GM19452 (cell line): ENCODE results near the gene MAML3.

ENCODE experiments used
- ATAC-seq: cut with Tn5 transposase; IDR thresholded peaks from one replicate; pipeline ENCODE4 v1.9.1; 2021; ENCODE audit not compliant: unreplicated experiment

Gene MAML3

DNA sequence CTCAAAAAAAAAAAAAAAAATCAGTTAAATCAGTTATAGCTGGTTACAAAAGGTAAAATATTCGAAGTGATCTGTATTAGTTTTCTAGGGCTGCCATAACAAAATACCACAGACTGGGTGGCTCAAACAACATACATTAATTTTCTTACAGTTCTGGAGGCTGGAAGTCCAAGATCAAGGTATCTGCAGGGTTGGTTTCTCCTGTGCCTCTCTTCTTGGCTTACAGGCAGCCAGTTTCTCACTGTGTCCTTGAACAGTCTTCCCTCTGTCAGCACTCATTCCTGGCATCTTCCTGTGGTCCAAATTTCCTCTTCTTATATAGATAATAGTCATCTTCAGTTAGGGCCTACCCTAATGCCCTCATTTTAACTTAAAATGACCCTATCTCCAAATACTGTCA is 248.5 kb downstream of the MAML3 start:
- no peak for ATAC-seq

DNA sequence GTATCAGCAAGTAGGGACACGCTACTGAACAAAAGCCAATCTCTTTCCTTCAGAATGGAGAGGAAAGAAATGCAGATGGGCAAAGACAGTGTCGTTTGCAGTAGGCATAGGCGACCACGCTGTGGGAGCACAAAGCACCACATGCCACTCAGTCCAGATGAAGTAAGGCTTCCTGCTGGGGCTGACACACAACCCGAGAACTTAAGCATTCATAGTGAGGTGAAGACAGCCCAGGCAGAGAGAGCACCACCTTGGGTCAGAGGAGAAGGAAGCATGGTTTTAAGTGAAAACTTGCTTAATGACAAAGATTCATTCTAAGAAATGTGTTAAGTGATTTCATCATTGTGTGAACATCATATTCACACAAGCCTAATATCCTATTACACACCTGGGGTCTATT is 249.6 kb downstream of the MAML3 start:
- ATAC-seq, result no peak

DNA sequence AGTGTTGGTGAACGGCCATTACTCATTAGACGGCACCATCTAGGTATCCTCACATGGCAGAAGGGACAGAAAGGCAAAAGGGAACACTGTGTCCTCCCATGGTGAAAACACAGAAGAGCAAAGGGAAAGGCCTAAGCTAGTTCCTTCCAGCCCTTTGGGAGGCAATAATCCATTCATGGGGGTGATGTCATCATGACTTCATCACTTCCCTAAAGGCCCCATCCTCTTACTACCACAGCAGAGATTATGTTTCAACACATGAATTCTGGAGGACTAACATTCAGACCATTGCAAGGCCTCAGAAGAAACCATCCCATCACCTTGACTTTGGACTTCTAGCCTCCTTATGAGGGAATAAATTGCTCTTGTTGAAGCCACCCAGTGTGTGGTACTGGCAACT is 250.1 kb downstream of the MAML3 start:
- no peak for ATAC-seq

DNA sequence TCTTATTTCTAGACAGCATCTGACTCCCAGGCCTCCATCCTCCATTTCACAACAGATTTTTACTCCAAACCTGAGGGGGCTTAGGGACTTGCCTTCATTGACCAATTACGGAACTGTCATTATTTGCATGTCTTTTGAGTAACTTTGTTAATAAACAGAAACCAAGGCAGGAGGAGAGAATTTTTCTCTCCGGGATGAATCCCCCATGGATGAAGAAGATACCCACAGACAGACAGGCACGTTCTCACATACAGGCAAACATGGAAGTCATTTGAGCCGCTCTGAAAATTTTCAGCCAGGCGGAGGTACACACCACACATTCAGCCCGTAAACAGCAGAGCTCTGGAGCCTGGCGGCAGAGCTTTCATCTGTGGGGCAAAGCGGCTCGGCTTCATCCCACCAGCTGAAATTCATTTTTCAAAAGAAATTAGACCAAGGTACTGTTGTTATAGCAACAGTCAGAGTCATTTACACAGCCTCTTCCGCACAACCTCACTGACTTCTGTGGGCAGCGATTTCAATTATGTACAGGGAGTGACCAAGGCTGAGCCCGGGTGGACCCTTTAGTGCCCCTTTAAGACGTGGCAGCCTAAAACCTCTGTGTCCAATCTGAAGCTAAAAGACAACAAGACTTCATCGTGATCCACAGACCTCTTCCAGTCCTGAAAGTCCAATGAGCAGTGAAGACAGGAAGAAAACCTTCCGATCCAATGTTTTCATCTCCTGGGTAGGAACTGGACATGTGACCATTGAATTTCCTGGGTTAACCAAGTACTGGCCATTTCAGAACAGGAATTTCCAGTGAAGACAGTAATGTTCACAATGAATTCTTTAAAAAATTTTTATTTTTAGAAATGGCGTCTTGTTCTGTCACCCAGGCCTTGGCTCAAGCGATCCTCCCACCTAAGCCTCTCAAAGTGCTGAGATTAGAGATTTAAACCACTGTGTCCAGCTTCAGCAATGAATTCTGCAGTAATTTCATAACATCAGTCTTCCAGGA is 251.4 kb downstream of the MAML3 start:
- no peak for ATAC-seq

DNA sequence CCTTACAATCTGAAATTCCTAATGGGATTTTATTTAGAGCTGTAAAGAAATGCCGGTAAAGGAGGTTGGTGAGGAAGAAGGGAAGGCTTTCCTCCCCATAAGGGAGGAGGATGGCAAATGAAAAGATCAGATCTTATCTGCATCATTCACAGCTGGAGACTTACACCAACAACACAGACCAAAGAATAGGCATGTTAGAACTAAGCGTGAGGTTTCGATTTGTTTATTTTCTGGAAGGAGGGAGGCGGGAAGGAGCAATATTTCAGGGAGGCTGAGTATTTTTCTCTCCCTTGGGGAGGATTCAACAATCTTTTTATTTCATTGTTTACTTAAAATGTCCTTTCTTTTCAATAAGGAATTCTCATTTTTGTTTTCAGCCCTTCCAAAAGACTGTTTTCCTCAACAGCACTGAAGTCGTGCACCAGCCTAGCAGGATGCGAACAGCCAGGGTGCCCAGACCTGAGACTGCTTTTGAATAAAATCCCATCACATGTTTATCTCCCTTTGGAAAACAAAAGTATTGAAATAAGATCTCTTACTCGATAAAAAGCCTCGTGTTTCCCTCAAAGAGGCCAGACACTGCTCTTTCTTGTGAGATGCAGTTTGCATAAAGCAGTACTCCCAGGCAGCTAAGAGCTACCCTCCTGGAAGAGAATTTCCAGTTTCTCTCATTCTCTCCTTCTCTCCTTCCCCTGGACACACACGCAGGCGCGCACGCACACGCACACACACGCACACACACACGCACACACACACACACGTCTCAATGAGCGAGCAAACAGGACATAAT is 252.3 kb downstream of the MAML3 start:
- no peak for ATAC-seq

DNA sequence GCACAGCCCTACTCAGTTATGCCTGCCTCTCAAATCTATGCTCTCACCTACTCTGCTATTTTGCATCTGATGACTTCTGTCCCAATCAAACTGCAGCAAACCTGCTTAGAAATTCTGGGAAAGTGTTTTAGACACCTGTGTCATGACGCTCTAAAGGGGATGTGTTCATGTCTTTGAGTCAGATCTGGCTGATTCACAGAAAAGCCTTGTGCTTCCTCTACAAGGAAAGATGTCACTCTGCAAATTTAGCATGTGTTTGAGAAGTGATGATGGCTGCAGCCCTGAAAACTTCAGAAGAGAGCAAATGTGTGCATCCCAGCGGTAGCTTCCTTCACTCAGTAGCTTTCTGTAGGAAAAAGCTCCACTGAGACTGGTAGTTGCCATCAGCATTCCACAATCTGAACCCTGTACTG is 253.0 kb downstream of the MAML3 start:
- no peak for ATAC-seq

DNA sequence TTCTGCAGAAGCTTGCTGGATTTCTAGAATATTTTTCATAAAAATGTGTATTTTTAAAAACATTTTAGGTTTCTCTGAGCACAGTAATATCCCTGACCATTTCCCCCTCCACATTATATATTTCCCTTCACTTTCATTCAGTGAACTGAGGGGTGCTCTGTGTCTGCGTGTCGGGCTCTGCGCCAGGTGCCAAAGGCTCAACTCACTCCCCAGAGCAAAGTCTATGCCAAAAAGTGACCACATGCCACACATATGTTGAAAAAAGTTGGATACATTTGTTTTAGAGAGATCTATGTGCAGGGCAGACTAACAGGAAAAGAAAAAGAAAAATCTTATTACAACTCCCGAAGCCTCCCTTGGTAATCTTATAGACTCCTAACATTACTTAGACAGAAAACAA is 254.6 kb downstream of the MAML3 start:
- ATAC-seq, result no peak

DNA sequence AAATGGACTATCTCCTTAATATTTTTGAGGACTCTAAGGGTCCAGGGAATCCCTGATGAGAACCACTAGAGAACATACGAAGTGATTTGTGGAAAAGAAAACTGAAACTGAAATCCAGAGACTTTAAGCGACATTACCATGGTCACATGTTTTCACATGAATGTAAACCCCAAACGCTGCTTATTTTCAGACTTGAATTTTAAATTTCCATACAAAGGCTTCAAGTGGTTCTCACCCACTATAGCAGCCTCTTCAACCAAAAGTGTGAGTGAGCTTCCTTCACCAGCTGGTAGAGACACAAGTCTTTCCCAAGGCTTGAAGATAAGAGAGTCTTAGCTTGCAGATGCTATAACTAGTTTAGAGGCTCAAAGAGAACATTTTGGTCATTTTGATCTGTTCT is 255.7 kb downstream of the MAML3 start:
- no peak for ATAC-seq

DNA sequence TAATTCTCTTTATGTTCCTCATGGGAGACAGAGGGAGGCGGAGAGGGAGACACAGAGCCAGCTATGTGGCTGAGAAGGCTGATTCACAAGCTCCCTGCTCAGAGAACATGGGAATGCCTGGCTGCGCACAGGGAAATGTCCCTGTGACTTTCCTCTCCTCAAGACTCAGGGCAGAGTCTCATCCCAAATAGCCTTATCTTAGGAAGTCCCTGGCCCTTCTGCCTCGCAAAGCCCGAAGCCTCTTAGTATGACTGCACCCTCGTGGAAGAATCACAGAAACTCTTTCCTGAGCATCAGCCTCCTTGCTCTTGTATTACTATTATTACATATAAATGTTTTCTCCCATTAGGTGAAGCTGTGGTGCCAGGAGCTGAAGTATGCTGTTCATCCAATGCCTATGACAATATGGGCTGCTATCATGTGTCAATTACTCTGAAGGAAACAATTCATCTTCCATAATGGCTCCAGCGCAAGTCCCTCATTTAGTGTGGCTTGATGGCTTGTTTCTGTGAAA is 257.8 kb downstream of the MAML3 start:
- ATAC-seq, result no peak

DNA sequence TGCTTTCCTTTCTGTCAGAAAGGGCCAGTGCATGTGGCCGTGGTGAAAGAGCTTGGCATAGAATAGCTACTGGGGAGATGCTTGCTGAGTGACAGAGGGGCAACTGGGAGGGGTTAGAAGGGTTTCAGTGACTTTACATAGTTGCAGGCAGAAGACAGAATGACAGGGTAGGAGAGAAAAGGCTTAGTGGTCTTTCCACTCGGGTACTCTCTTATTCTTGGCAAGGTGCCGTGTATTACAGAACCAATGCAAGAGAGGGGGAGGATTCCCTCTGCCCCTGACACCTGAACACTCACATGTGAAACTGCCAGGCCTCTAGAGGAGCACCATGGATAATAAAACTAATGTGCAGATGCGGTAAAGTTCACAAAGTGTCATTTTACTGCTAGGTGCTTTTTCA is 260.2 kb downstream of the MAML3 start:
- no peak for ATAC-seq

DNA sequence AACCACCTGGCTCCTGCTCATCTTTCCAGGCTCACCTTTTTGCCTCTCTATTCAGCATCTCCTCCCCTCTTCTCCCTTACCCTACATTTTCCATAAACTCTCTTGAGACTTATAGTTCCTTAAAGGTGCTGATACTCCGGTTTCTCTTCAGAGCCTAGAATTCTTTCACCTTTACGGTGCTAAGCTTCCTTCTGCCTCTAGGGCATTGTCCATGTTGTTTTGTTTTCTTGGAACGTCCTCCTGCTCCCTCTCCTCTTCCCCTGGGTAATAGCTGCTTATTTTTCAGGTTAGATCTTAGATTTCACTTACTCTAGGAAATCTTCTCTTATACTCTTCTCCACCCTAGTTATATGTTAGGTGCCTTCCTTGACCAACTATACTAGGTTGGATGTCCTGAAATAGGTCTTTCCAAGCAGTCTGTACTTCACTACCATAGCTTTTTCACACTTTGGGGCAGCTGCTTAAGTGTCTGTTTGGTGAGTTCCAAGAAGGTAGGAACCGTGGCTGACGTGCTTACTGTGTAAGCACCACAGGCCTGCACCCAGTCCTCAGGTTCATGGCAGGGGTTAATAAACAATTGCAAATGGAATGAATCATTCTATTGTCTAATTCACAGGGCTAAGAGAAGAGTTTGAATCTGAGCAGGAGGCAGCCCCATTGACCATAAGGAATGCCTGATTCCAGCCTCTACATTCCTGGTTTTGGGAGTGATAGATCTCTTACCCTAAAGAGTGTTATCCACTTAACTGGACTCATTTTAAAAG is 260.8 kb downstream of the MAML3 start:
- no peak for ATAC-seq

DNA sequence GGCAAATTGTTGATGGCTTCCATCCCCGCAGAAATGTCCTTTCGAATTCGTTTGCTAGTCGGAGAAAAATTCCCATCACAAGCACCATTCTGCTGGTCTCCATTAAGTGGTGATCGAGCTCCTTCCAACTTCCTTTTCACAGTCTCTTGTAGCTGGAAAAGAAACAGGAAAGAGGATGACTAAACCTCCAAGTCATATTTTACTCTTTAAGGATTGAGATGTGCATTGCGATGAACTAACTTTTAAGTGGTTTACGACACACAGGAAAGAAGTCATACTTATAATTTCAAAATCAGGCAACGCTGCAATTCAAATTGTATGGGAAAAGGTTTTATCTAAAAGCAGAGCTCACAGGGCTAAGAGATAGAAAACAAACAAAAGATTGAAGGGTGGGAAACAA is 263.2 kb downstream of the MAML3 start:
- no peak for ATAC-seq

DNA sequence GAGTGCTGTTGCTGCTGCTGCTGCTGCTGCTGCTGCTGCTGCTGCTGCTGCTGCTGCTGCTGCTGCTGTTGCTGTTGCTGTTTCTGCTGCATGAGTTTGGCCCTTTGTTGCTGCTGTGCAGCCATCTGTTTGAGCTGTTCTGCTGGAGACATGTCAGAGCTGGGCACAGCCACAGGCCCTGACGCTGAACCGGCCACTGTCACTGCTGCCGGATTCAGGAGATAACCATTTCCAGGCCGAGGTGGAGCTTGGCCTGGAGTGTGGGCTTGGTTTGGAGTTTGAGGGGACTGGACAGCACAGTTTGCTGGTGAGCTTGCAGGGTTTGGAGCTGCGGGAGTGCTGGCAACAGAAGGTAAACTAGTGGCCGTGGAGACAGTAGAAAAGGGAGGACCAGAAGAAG is 264.1 kb downstream of the MAML3 start:
- ATAC-seq, result no peak

DNA sequence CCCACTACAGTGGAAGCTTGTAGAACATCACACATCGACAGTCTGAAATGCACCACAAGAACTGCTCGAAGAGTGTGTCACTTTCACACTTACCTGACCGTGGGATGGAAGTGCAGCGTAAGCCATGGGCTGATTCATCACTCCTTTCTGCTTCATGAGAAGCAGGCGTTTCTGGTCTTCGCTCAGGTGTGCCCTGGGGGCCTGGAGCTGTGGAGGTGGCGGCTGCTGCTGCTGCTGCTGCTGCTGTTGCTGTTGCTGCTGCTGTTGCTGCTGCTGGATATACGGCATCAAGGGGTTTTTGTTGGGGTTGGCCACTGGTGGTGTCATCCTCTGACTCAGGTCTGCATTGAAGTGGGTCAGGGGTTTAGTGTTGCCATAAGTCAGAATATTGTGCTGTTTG is 264.7 kb downstream of the MAML3 start:
- ATAC-seq, result no peak

DNA sequence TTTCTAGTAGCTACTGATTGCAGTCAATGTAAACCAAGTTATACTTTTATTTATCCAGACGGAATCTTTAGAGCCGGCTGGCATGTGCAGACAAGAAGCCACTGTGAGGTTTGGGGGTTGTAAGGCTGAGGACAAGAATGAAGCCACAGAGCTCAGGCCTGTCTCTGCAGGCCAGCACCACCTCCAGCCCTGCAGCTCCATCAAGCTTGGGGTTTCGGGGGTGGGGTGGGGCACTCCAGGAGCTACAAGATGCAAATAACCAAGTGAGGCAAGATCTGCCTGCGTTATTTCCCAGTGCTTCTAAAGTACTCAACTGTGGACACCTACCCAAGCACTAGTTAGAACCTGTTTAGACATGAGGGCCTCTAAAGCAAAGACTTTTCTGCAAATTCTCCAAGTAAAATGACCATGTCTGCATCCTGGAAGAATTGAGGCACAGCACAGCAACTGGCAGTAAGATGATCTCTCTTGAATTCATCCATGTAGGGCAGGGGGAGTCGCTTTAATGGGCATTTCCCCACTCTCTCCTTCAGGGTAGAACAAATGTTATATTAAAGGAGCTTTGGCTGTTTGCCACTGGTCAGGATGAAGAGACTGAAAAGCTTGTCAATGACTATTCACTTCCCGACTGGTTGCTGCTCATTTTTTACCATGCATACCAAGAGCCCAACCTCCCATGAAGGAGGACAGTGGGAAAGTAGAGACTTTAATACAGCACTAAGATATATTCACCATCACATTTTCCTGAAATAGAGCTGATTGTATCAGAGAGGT is 265.8 kb downstream of the MAML3 start:
- ATAC-seq, result no peak

DNA sequence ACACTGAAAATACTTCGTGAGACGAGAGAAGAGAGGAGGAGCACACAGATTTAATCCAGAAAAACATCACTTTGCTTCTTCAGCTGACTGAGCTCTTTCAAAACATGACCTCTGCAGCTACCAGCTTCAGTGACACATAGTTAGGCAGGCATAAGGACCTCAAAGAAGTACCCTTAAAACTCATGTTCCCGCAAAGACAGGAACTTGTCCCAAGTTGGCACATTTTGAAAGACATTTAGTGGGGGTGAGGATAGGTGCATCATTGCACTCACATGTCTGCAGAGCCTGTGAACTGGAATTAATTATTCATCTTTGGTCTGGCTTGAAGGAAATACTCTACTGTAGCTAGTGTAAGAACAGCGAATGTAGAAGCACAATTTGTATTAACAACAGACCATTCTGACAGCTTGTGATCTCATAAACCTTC is 266.6 kb downstream of the MAML3 start:
- no peak for ATAC-seq

DNA sequence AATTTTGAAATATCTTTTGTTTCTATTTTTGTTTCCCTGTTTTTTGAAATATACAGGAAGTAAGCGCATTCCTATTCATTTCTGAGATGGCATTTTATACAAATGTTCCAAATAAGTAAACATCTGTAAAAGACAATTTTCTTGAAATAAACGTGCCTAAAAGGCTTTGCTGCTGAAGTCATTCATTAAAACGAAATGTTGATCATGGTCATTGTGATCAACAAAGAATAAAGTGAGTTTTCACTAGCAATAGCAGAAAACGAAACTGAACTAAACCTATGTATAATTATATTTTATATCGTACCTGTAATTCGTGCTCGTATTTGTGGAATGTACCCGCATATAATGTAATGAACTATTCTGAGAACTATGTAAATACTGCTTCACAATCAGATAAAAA is 267.2 kb downstream of the MAML3 start:
- ATAC-seq, result no peak

DNA sequence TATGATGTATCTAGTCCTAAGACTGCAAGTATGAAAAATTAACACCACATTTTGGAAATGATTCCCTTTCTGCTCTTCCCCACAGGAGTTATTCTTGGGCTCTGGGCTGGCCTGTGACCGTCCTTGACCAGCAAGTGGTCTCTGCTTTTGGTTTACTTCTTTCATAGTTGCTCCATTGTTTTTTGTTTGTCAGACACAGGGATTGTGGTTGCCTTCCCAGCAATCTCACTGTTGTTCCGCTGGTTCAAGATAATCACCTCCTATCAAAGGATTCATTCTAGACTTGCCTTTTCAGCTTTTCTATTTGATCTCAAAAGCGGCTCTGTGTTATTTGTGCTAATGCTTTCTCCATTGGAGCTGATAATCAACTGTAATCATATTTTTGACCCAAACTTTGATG is 269.5 kb downstream of the MAML3 start:
- no peak for ATAC-seq

DNA sequence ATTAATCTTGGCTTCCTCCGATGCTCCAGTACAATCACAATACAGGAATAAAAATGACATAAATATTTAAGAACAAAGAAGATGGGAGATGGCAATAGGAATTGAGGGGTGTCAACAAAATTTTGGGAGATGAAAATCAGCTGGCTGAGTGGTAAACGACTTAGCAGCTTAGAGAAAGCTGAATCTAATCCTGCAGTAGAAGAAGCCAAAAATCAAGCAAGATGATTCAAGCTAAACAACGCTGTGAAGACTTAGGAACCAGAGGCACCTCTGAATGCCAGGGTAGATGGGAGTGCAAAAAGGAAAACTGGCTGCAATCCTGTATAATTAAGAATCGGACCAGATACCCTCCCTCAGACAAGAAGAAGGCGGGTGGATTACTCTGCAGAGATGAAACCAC is 273.1 kb downstream of the MAML3 start:
- no peak for ATAC-seq

DNA sequence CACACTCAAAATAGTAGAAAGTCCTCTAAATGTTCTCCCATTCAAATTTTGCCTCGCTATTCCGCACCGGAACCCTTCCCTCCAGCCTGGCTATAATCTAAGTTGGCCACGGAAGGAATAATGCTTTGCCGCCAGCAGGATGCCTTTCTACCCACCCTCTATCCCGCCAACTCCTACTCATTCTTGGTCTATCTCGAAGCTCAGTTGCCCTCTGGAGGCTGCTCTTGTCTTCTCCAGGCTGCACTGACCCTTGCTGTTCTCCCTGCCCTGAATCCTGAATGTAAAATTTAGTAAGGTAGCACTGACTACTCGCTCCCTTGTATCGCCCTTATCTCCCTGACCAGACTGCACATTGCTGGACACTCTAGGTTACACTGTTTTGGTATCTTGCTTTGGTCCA is 275.9 kb downstream of the MAML3 start:
- ATAC-seq, result no peak
